Vagina (tissue), 2 donors: Measurements from ENCODE around the gene ZNF385A.

ENCODE experiments used
- CTCF ChIP-seq, 3 experiments: fragments of 450-650 bp in 2 of 3; fragments of 200-600 bp in 1 of 3; sonication (generic) in 1 of 3; IDR thresholded peaks; one replicate each; pipeline ENCODE4 v1.5.1; 2017 to 2019; ENCODE audit warnings: antibody characterized with exemption in 3 of 3, mild to moderate bottlenecking in 2 of 3, moderate library complexity in 2 of 3
- POLR2A ChIP-seq, 2 donors: fragments of 450-650 bp; IDR thresholded peaks; one replicate each; pipeline ENCODE4 v1.6.1; 2017; ENCODE audit warnings: antibody characterized with exemption in 2 of 2, mild to moderate bottlenecking in 2 of 2, moderate library complexity in 2 of 2

DNA sequence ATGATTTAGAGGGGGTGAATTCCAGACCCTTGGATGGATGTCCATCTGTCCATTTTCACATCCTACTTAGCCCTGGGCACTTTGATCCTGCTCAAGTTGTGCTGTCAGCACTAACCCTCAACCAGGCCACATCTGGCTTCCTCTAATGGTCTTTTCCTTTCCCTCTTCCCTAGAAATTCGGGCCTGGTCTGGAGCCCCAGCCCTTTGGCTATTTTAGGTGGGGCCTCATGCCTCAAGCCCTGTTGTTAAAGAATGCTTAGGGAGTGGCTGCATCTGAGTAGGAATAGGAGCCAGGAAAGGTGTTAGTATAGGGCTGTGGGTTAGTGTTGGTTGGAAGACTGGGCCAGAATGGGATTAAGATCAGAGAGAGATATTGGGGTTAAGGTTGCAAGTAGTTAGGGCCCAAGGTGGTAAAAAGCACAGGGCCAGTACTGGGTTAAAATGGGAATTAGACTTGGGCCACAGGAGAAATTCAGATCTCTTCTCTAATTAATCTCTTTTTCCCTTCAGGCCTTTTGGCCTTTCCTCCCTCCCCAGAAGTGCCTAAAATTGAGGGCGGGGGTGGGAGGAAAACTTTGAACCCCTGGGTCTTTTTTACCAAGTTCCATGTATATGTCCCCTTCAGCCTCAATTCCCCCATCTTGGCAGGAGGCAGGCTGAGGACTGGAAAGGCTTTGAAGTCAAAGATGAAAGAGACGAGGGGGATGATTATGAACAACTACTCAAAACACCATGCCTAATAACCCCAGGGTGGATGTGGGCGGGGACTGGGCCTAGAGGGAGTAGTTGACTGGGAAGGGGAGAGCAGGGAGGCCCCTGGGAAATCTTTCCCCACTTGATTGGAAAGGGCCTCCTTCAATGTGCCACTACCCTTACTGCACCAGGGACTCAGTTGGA lies 4.0 kb upstream of the ZNF385A start:
- TF ChIP-seq CTCF (IDR thresholded peaks at IDR 0.05) (no peak), POLR2A (IDR thresholded peaks at IDR 0.05) (no peak)
